ENCODE measurements around the gene NLRC3.

- no peak for TF ChIP-seq CTCF (conservative IDR thresholded peaks at IDR 0.05; ENCODE audit: low read depth, low read length)
- no peak for TF ChIP-seq EZH2 (IDR thresholded peaks at IDR 0.05; ENCODE audit: low read length, unreplicated experiment)
These were observed 79.4 kb downstream of the NLRC3 start for GRCh38 chr16:3497771-3498170.

All from PC-3 (cell line).